GM12878 (cell line): ENCODE measurements around the gene REM1. TPM values are rescaled to one million over a fixed set of nuclear protein-coding genes. Genes with fewer than 3 reads are reported as not detected.
A peak's percentile ranks its signal among the peaks of the same experiment; 100 is the strongest.

Source experiments
- ATAC-seq: fragments of 200-7000 bp; cut with Tn5 transposase; 3 replicates; pipeline ENCODE4 v1.9.1; 2020; ENCODE audit warnings: mild to moderate bottlenecking, moderate library complexity
- BruUV-seq: library from RNA; stranded (reverse); fragments of 400-500 nt; replicated peaks from 2 replicates; lab custom pipeline; 2021; lab: Mats Ljungman, UMichigan
- CTCF ChIA-PET: fragments of 300-600 bp; sonication (Branson Sonifier 250); formaldehyde crosslinking; extraction: SDS; loops from one replicate; lab custom pipeline; 2021; ENCODE audit warnings: inconsistent platforms; lab: Yijun Ruan, JAX
- POLR2A ChIA-PET: fragments of 350-600 bp; formaldehyde crosslinking; extraction: SDS; loops from one replicate; lab custom pipeline; 2021; ENCODE audit warnings: inconsistent platforms; lab: Charles Lee
- RAD21 ChIA-PET: fragments of 300-600 bp; sonication (Branson Sonifier 250); formaldehyde crosslinking; loops from one replicate; lab custom pipeline; 2023; ENCODE audit warnings: antibody characterized with exemption; ENCODE audit not compliant: unreplicated experiment; lab: Charles Lee
- SMC1A ChIA-PET: fragments of 300-600 bp; sonication (Branson Sonifier 250); formaldehyde crosslinking; loops from one replicate; lab custom pipeline; 2023; ENCODE audit not compliant: unreplicated experiment, uncharacterized antibody; lab: Charles Lee
- DNase-seq: peaks from one replicate; pipeline ENCODE4 v3.0.0-alpha.2; 2011; ENCODE audit warnings: low read depth, low spot score
- FAIRE-seq: peaks from 3 replicates; lab custom pipeline; 2011; peaks lifted over from hg19 to GRCh38; lab: Jason Lieb, UNC
- H2AFZ ChIP-seq: 2 replicates; pipeline ENCODE4 v1.6.0; 2011; ENCODE audit warnings: low read depth, low read length, control low read depth; ENCODE audit not compliant: control insufficient read depth
- H3K27ac ChIP-seq: 2 replicates; pipeline ENCODE4 v1.5.1; 2011; ENCODE audit warnings: control low read depth; ENCODE audit not compliant: control insufficient read depth, insufficient read depth
- H3K27me3 ChIP-seq, 2 experiments: replicated peaks in 1 of 2; 2 replicates each; pipeline versions ENCODE4 v1.6.0 to v1.6.1; 2011; ENCODE audit warnings: low read length in 1 of 2; ENCODE audit not compliant: control insufficient read depth in 2 of 2, insufficient read depth in 2 of 2
- H3K36me3 ChIP-seq, 2 experiments: 2 replicates each; pipeline ENCODE4 v1.5.1; 2011; ENCODE audit warnings: low read length in 1 of 2; ENCODE audit not compliant: control insufficient read depth in 2 of 2, insufficient read depth in 2 of 2
- H3K4me1 ChIP-seq: 2 replicates; pipeline ENCODE4 v1.6.1; 2011; ENCODE audit warnings: mild to moderate bottlenecking, low read length, moderate library complexity, mixed read lengths; ENCODE audit not compliant: control insufficient read depth, insufficient read depth
- H3K4me2 ChIP-seq: 2 replicates; pipeline ENCODE4 v1.6.0; 2011; ENCODE audit warnings: control low read depth; ENCODE audit not compliant: control insufficient read depth, insufficient read depth
- H3K4me3 ChIP-seq: fragments of 200-600 bp; sonication (generic); 2 replicates; pipeline ENCODE4 v1.5.1; 2016
- H3K79me2 ChIP-seq: 2 replicates; pipeline ENCODE4 v1.6.0; 2011; ENCODE audit warnings: low read length; ENCODE audit not compliant: control insufficient read depth, insufficient read depth
- H3K9ac ChIP-seq: 2 replicates; pipeline ENCODE4 v1.8.0; 2011; ENCODE audit warnings: low read length, control low read depth, mixed read lengths; ENCODE audit not compliant: control insufficient read depth, insufficient read depth
- H3K9me3 ChIP-seq: replicated peaks from 3 replicates; pipeline ENCODE4 v1.5.1; 2011; ENCODE audit warnings: mild to moderate bottlenecking, low read length; ENCODE audit not compliant: control insufficient read depth, insufficient read depth
- H4K20me1 ChIP-seq: 2 replicates; pipeline ENCODE4 v1.6.0; 2011; ENCODE audit not compliant: control insufficient read depth, insufficient read depth
- BMI1 ChIP-seq: fragments of 450-650 bp; IDR thresholded peaks from 2 replicates; pipeline ENCODE4 v1.6.1; 2016; ENCODE audit warnings: mild to moderate bottlenecking, moderate library complexity, borderline replicate concordance
- CREM ChIP-seq: IDR thresholded peaks from 2 replicates; pipeline ENCODE4 v1.6.1; 2014; ENCODE audit warnings: antibody characterized with exemption, low read depth
- CUX1 ChIP-seq: IDR thresholded peaks from 2 replicates; pipeline ENCODE4 v1.6.1; 2012; ENCODE audit warnings: improper control_type of control experiment, low read depth, low read length; ENCODE audit not compliant: insufficient replicate concordance
- ESRRA ChIP-seq: IDR thresholded peaks from 2 replicates; pipeline ENCODE4 v1.6.1; 2012; ENCODE audit warnings: mild to moderate bottlenecking, low read length, improper control_type of control experiment
- FOXM1 ChIP-seq: IDR thresholded peaks from 2 replicates; pipeline ENCODE4 v1.6.1; 2012; ENCODE audit warnings: low read depth, mild to moderate bottlenecking, inconsistent platforms, low read length, moderate library complexity
- HCFC1 ChIP-seq: fragments of 150-350 bp; IDR thresholded peaks from 2 replicates; pipeline ENCODE4 v1.6.1; 2014; ENCODE audit warnings: low read length
- HDGF ChIP-seq: fragments of 450-650 bp; IDR thresholded peaks from 2 replicates; pipeline ENCODE4 v1.6.1; 2016; ENCODE audit warnings: antibody characterized with exemption
- IKZF1 ChIP-seq: fragments of 450-650 bp; conservative IDR thresholded peaks from 2 replicates; pipeline ENCODE4 v1.6.1; 2017; ENCODE audit warnings: antibody characterized with exemption, mild to moderate bottlenecking
- MYC ChIP-seq: IDR thresholded peaks from 2 replicates; pipeline ENCODE4 v1.6.1; 2011; ENCODE audit warnings: mild to moderate bottlenecking, low read length, moderate library complexity, inconsistent platforms; ENCODE audit not compliant: insufficient read depth, insufficient replicate concordance, insufficient read length, severe bottlenecking
- NFIC ChIP-seq: IDR thresholded peaks from 2 replicates; pipeline ENCODE4 v1.6.1; 2012; ENCODE audit warnings: low read depth, mild to moderate bottlenecking, inconsistent platforms, low read length, moderate library complexity
- NFYA ChIP-seq: IDR thresholded peaks from 2 replicates; pipeline ENCODE4 v1.6.1; 2011; ENCODE audit warnings: low read depth, mild to moderate bottlenecking, low read length, improper control_type of control experiment, borderline replicate concordance
- RCOR1 ChIP-seq: conservative IDR thresholded peaks from 2 replicates; pipeline ENCODE4 v1.6.1; 2012; ENCODE audit warnings: low read depth, low read length, improper control_type of control experiment
- SIX5 ChIP-seq: IDR thresholded peaks from 2 replicates; pipeline ENCODE4 v1.6.1; 2011; ENCODE audit warnings: mild to moderate bottlenecking, low read depth, low read length, moderate library complexity; ENCODE audit not compliant: severe bottlenecking
- SRF ChIP-seq, 2 experiments: IDR thresholded peaks; 2 replicates each; pipeline ENCODE4 v1.6.1; 2011; ENCODE audit warnings: low read depth in 2 of 2, low read length in 2 of 2, mild to moderate bottlenecking in 1 of 2, moderate library complexity in 1 of 2
- ZBED1 ChIP-seq: IDR thresholded peaks from 2 replicates; pipeline ENCODE4 v1.6.1; 2016; ENCODE audit warnings: borderline replicate concordance
- WGBS: methylation state at CpG from one replicate; pipeline ENCODE4 v1.1.6; 2016; ENCODE audit warnings: low lambda C conversion rate; ENCODE audit not compliant: insufficient replicate concordance, insufficient coverage; ENCODE audit errors: missing lambda C conversion rate; 5-methylcytosine and 5-hydroxymethylcytosine counted together
- in situ Hi-C: fragments of 300-500 bp; cut with MboI; formaldehyde crosslinking; loops from 9 replicates; pipeline ENCODE4 v1.14.3; 2018; ENCODE audit warnings: mixed read lengths
- intact Hi-C: fragments of 100-400 bp; cut with micrococcal nuclease; formaldehyde crosslinking; loops from one replicate; pipeline ENCODE4 v1.14.2; 2022; ENCODE audit not compliant: unreplicated experiment
- polyA plus RNA-seq, 11 experiments: library from polyadenylated mRNA; depleted of rRNA in 4 of 11; unstranded in 6 of 11; stranded (reverse) in 5 of 11; fragments of >200 nt; fragmentation: Nextera tagmentation in 4 of 11; fragmentation: Illumina TruSeq in 1 of 11; extraction: Ambion mirVana in 4 of 11; extraction: Trizol in 1 of 11; gene quantifications; 1 replicate in 1 of 11; 2 replicates in 10 of 11; pipeline versions ENCODE4 v1.2.1 to v1.2.3, GENCODE V29; 2011 to 2016; ENCODE audit warnings: inconsistent platforms in 2 of 11, missing spikeins in 2 of 11, low read depth in 1 of 11
- total RNA-seq, 4 experiments: library from RNA; depleted of rRNA in 3 of 4; stranded (reverse); fragments of >200 nt in 3 of 4; fragmentation: Illumina TruSeq in 1 of 4; extraction: Trizol in 1 of 4; gene quantifications; 2 replicates each; pipeline versions ENCODE4 v1.2.1 to v1.2.3, GENCODE V29; 2013 to 2021
- TF ChIP-seq, protein P1 (sequence below): fragments of 150-350 bp; IDR thresholded peaks from 2 replicates; pipeline ENCODE4 v1.6.1; 2014; ENCODE audit warnings: mild to moderate bottlenecking, low read depth, low read length

Gene REM1
- total and polyA plus RNA-seq, 10 of the 15 experiments (the other 5 are each of a cell fraction or from before 2014, with no cell fraction given): not detected

- no peak for TF ChIP-seq ZBED1
- TF ChIP-seq NFYA: no peak
- no peak for TF ChIP-seq RCOR1
- no peak for TF ChIP-seq SIX5
- TF ChIP-seq, protein P1, sequence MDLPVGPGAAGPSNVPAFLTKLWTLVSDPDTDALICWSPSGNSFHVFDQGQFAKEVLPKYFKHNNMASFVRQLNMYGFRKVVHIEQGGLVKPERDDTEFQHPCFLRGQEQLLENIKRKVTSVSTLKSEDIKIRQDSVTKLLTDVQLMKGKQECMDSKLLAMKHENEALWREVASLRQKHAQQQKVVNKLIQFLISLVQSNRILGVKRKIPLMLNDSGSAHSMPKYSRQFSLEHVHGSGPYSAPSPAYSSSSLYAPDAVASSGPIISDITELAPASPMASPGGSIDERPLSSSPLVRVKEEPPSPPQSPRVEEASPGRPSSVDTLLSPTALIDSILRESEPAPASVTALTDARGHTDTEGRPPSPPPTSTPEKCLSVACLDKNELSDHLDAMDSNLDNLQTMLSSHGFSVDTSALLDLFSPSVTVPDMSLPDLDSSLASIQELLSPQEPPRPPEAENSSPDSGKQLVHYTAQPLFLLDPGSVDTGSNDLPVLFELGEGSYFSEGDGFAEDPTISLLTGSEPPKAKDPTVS: no peak
- no peak for TF ChIP-seq CREM
- TF ChIP-seq, all 136 proteins: peak for 0
Observed at GRCh38 chr20:31473331-31474096, 1.6 kb upstream of the REM1 start (continued).

- CTCF ChIA-PET: interaction anchor here (0.6 to 2.7 kb wide), 4 partner anchors 13 to 29 kb away, joined by 3 to 18 read pairs (median 4); no protein-coding TSS in a partner anchor
- Histone ChIP-seq H3K4me2 (0 out of 2 replicates have a peak overlapping the region, but pooled peaks have one; percentile 9), H3K36me3 (no peaks in the 10 kb centered on the region), H3K4me1 (peaks cover 4% of the 10 kb centered on the region), H2AFZ (no peak overlapping the region), H3K79me2 (no peaks in the 10 kb centered on the region), H3K27me3 (peaks cover 10 to 13% of the 10 kb centered on the region in 2 experiments), H3K4me3 (no peak overlapping the region), H4K20me1 (no peaks in the 10 kb centered on the region), H3K9me3 (no peaks in the 10 kb centered on the region), H3K9ac (no peak overlapping the region), H3K27ac (no peak overlapping the region)
- in situ Hi-C loops: no loop called here
- intact Hi-C loops: no loop called here
- SMC1A ChIA-PET: interaction anchor here (1.0 kb wide), 2 partner anchors 13 to 29 kb away, joined by 3 to 4 read pairs; no protein-coding TSS in a partner anchor
- no peak for DNase-seq
- BruUV-seq: no TSS peak
- peak; percentile 84 for ATAC-seq
- FAIRE-seq: no peak
- POLR2A ChIA-PET: no interaction called here
- RAD21 ChIA-PET: interaction anchor here (1.4 kb wide), 1 partner anchor 29 kb away, joined by 5 read pairs; no protein-coding TSS in a partner anchor
- 3% methylated on average over 2 of the region's 2 CpGs for WGBS
- TF ChIP-seq SRF (IDR thresholded peaks at IDR 0.05; ENCODE audit: low read depth in 2 of 2, low read length in 2 of 2): no peak
- no peak for TF ChIP-seq FOXM1
- TF ChIP-seq CUX1: no peak
- no peak for TF ChIP-seq NFIC
- TF ChIP-seq MYC: no peak
- TF ChIP-seq HCFC1: no peak
- TF ChIP-seq HDGF: no peak
- no peak for TF ChIP-seq BMI1
- TF ChIP-seq IKZF1: no peak
- no peak for TF ChIP-seq ESRRA
Observed at GRCh38 chr20:31474097-31474436, 1.0 kb upstream of the REM1 start.
